HepG2 (cell line): ENCODE data around the gene TFEB. TPM values are rescaled to one million over a fixed set of nuclear protein-coding genes. Genes with fewer than 3 reads are reported as not detected.
A peak's percentile ranks its signal among the peaks of the same experiment; 100 is the strongest.

ENCODE experiments used
- GATA4 ChIP-seq: sonication (generic); IDR thresholded peaks from 2 replicates; pipeline ENCODE4 v1.6.1; 2016; ENCODE audit warnings: antibody characterized with exemption, low read depth, borderline replicate concordance
- GPN1 ChIP-seq: sonication (generic); formaldehyde crosslinking; IDR thresholded peaks from 2 replicates; pipeline ENCODE4 v1.5.1; 2020; ENCODE audit warnings: missing genetic modification reagents, borderline replicate concordance
- HOMEZ ChIP-seq: IDR thresholded peaks from 2 replicates; pipeline ENCODE4 v1.6.1; 2016; ENCODE audit warnings: low read depth
- NKX3-1 ChIP-seq: sonication (generic); formaldehyde crosslinking; IDR thresholded peaks from 2 replicates; pipeline ENCODE4 v1.5.0; 2020; ENCODE audit warnings: missing genetic modification reagents
- ZNF282 ChIP-seq: fragments of 450-650 bp; IDR thresholded peaks from 2 replicates; pipeline ENCODE4 v1.6.1; 2018; ENCODE audit not compliant: partially characterized antibody
- ZNF318 ChIP-seq: sonication (generic); formaldehyde crosslinking; IDR thresholded peaks from 2 replicates; pipeline ENCODE4 v1.4.0; 2020; ENCODE audit warnings: mild to moderate bottlenecking, missing genetic modification reagents
- ZNF335 ChIP-seq: sonication (generic); formaldehyde crosslinking; IDR thresholded peaks from 2 replicates; pipeline ENCODE4 v1.4.0; 2020; ENCODE audit warnings: missing genetic modification reagents
- ZNF773 ChIP-seq: sonication (generic); formaldehyde crosslinking; IDR thresholded peaks from 2 replicates; pipeline ENCODE4 v1.4.0; 2020; ENCODE audit warnings: missing genetic modification reagents, borderline replicate concordance
- ZNF83 ChIP-seq: sonication (generic); formaldehyde crosslinking; IDR thresholded peaks from 2 replicates; pipeline ENCODE4 v1.4.0; 2020; ENCODE audit warnings: missing genetic modification reagents, mild to moderate bottlenecking, borderline replicate concordance
- polyA plus RNA-seq, 8 experiments: library from polyadenylated mRNA; depleted of rRNA in 3 of 8; stranded (reverse) in 7 of 8; unstranded in 1 of 8; fragments of >200 nt; fragmentation: Illumina TruSeq in 4 of 8; extraction: Trizol in 4 of 8; gene quantifications; 2 replicates each; pipeline versions ENCODE4 v1.2.1 to v1.2.3, GENCODE V29; 2011 to 2016; ENCODE audit warnings: low read depth in 4 of 8, missing spikeins in 1 of 8, mixed read lengths in 1 of 8; ENCODE audit not compliant: insufficient read depth in 1 of 8
- total RNA-seq, 5 experiments: library from RNA; depleted of rRNA; stranded (reverse); fragments of >200 nt; fragmentation: Illumina TruSeq; extraction: Trizol; gene quantifications; 2 replicates each; pipeline ENCODE4 v1.2.3, GENCODE V29; 2016; ENCODE audit warnings: low read depth in 1 of 5
- TF ChIP-seq, protein P1 (sequence below): IDR thresholded peaks from 2 replicates; pipeline ENCODE4 v1.6.1; 2016; ENCODE audit warnings: low read depth, missing genetic modification reagents, missing compliant biosample characterization

Gene TFEB
- total and polyA plus RNA-seq, 2 of the 13 experiments (the other 11 are each of a cell fraction or from before 2014, with no cell fraction given): 13.3 to 18.7 TPM

DNA sequence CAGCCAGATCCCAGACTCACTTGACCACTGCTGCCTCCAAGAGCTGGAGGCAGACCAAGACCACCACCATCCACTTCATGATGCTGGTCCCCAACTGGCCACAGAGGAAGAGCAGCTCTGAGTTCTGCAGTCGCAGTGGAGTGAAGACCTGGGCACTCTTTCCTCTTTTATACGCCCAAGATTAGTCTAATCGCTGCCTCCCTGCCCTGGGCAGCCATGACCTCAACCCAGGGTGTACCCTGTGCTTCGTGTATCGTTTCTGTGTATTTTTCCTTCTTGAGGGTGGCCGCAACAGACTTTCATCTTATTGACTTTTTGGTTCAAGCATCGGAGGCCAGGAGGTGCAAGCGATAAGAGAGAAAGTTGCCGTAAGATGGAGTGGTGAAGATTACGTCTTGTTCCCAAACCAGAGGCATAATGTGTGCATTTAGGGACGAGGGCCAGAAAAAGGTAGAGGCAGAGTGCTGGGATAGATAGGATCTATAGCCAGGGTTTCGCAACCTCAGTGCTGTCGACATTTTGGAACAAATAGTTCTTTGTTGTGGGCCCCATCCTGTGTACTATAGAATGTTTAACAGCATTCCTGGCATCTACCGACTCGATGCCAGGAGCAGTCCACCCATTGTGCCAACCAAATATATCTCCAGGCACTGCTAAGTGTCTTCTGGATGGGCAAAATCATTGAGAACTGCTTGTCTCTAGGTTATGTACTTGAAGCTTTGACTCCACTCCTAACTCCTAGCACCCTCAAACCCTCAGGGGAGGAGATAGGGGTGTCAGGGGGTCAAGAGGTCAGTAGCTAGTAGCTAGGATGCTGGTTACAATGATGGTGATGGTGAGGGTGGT is 12.1 kb upstream of the TFEB start, which contains the start of gene PGC (continued):
- TF ChIP-seq NKX3-1 (no peak), GATA4 (peak; percentile 98), ZNF282 (no peak), ZNF318 (CRISPR knock-in tag) (peak; percentile 88; the same call in 1 of the 2 replicates), GPN1 (CRISPR knock-in tag) (0 out of 2 replicates have a peak, but pooled peaks have one; percentile 58), ZNF773 (CRISPR knock-in tag) (no peak), ZNF335 (no peak; the same call in none of the 2 replicates), ZNF83 (CRISPR knock-in tag) (no peak), HOMEZ (0 out of 2 replicates have a peak, but pooled peaks have one; percentile 42)
- TF ChIP-seq, protein P1, sequence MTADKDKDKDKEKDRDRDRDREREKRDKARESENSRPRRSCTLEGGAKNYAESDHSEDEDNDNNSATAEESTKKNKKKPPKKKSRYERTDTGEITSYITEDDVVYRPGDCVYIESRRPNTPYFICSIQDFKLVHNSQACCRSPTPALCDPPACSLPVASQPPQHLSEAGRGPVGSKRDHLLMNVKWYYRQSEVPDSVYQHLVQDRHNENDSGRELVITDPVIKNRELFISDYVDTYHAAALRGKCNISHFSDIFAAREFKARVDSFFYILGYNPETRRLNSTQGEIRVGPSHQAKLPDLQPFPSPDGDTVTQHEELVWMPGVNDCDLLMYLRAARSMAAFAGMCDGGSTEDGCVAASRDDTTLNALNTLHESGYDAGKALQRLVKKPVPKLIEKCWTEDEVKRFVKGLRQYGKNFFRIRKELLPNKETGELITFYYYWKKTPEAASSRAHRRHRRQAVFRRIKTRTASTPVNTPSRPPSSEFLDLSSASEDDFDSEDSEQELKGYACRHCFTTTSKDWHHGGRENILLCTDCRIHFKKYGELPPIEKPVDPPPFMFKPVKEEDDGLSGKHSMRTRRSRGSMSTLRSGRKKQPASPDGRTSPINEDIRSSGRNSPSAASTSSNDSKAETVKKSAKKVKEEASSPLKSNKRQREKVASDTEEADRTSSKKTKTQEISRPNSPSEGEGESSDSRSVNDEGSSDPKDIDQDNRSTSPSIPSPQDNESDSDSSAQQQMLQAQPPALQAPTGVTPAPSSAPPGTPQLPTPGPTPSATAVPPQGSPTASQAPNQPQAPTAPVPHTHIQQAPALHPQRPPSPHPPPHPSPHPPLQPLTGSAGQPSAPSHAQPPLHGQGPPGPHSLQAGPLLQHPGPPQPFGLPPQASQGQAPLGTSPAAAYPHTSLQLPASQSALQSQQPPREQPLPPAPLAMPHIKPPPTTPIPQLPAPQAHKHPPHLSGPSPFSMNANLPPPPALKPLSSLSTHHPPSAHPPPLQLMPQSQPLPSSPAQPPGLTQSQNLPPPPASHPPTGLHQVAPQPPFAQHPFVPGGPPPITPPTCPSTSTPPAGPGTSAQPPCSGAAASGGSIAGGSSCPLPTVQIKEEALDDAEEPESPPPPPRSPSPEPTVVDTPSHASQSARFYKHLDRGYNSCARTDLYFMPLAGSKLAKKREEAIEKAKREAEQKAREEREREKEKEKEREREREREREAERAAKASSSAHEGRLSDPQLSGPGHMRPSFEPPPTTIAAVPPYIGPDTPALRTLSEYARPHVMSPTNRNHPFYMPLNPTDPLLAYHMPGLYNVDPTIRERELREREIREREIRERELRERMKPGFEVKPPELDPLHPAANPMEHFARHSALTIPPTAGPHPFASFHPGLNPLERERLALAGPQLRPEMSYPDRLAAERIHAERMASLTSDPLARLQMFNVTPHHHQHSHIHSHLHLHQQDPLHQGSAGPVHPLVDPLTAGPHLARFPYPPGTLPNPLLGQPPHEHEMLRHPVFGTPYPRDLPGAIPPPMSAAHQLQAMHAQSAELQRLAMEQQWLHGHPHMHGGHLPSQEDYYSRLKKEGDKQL: peak; percentile 89
